HG02759 (cell line): ENCODE data around the gene MACROH2A2.
"Not testable (repeated sequence)": the region's sequence is repeated elsewhere in the genome, so short reads cannot be mapped to it uniquely, and the experiment has no call there.

ENCODE experiments used
- ATAC-seq: cut with Tn5 transposase; IDR thresholded peaks from one replicate; pipeline ENCODE4 v1.9.1; 2021; ENCODE audit warnings: mild to moderate bottlenecking, moderate library complexity; ENCODE audit not compliant: unreplicated experiment

MACROH2A2 gene

GRCh38 chr10:70147259-70147625 is 94.6 kb downstream of the MACROH2A2 start:
- no peak for ATAC-seq

GRCh38 chr10:70148516-70148915 is 95.9 kb downstream of the MACROH2A2 start:
- no peak for ATAC-seq

- no peak for ATAC-seq
Observed at GRCh38 chr10:70155255-70155838, 102.7 kb downstream of the MACROH2A2 start.

GRCh38 chr10:70158113-70158512 is 105.5 kb downstream of the MACROH2A2 start:
- no peak for ATAC-seq

- ATAC-seq, result not testable (repeated sequence)
Observed at GRCh38 chr10:70159366-70159765, 106.7 kb downstream of the MACROH2A2 start.

GRCh38 chr10:70160798-70161197 is 108.2 kb downstream of the MACROH2A2 start:
- no peak for ATAC-seq
